ENCODE results near the gene ATP8B4.

DNA sequence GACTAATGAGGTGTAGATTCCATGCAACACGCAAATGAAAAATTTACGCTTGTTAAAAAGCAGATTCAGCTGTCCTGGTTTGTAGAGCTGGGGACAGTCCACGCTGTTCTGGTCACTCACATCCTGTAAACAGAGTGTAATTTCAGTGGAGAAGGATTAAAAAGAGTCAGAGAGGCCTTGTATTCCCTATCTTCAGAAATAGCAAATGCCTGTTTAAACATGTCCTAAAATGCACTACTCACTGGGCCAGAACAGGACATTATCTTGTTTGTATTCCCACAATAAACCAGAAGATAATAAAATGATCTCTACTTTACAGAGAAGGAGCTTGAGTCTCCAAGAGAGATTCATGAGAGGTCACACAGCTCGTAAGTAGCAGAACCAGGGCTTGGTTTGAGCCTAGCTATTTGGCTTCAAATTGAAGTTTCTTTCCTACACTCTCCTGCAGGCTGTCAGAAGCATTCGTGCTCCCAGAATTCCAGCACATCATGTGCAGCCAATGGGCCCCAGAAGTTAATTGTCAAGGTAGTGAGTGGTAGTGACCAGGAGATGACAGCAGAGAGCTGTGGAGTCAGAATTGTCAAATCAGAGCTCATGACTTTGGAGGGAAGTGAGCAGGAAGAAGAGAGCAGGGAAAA, 242.5 kb downstream of the ATP8B4 start:
- TF ChIP-seq, protein P1, sequence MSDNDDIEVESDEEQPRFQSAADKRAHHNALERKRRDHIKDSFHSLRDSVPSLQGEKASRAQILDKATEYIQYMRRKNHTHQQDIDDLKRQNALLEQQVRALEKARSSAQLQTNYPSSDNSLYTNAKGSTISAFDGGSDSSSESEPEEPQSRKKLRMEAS (IDR thresholded peaks at IDR 0.05): no peak
- TF ChIP-seq, protein P2, sequence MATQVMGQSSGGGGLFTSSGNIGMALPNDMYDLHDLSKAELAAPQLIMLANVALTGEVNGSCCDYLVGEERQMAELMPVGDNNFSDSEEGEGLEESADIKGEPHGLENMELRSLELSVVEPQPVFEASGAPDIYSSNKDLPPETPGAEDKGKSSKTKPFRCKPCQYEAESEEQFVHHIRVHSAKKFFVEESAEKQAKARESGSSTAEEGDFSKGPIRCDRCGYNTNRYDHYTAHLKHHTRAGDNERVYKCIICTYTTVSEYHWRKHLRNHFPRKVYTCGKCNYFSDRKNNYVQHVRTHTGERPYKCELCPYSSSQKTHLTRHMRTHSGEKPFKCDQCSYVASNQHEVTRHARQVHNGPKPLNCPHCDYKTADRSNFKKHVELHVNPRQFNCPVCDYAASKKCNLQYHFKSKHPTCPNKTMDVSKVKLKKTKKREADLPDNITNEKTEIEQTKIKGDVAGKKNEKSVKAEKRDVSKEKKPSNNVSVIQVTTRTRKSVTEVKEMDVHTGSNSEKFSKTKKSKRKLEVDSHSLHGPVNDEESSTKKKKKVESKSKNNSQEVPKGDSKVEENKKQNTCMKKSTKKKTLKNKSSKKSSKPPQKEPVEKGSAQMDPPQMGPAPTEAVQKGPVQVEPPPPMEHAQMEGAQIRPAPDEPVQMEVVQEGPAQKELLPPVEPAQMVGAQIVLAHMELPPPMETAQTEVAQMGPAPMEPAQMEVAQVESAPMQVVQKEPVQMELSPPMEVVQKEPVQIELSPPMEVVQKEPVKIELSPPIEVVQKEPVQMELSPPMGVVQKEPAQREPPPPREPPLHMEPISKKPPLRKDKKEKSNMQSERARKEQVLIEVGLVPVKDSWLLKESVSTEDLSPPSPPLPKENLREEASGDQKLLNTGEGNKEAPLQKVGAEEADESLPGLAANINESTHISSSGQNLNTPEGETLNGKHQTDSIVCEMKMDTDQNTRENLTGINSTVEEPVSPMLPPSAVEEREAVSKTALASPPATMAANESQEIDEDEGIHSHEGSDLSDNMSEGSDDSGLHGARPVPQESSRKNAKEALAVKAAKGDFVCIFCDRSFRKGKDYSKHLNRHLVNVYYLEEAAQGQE (IDR thresholded peaks at IDR 0.05; ENCODE audit: low read depth): no peak
- TF ChIP-seq NFIC (IDR thresholded peaks at IDR 0.05) (no peak), EGR1 (IDR thresholded peaks at IDR 0.05) (no peak), EP300 (IDR thresholded peaks at IDR 0.05; ENCODE audit: borderline replicate concordance) (no peak), TEAD4 (IDR thresholded peaks at IDR 0.05) (no peak), CEBPB (IDR thresholded peaks at IDR 0.05) (no peak), CREB1 (IDR thresholded peaks at IDR 0.05; ENCODE audit: low read depth) (no peak), TAF1 (IDR thresholded peaks at IDR 0.05; ENCODE audit: low read depth) (no peak), FOXM1 (IDR thresholded peaks at IDR 0.05; ENCODE audit: borderline replicate concordance, low read depth) (no peak), YY1 (IDR thresholded peaks at IDR 0.05; ENCODE audit: low read depth) (no peak)
- TF ChIP-seq, protein P3, sequence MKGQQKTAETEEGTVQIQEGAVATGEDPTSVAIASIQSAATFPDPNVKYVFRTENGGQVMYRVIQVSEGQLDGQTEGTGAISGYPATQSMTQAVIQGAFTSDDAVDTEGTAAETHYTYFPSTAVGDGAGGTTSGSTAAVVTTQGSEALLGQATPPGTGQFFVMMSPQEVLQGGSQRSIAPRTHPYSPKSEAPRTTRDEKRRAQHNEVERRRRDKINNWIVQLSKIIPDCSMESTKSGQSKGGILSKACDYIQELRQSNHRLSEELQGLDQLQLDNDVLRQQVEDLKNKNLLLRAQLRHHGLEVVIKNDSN (IDR thresholded peaks at IDR 0.05): no peak

Measured in Ishikawa (cell line).